Thyroid gland (tissue), 4 donors: ENCODE measurements around the gene WDR49. TPM values are rescaled to one million over a fixed set of nuclear protein-coding genes. Genes with fewer than 3 reads are reported as not detected.

Source experiments
- DNase-seq, 2 donors: peaks; one replicate each; pipeline ENCODE4 v3.0.0-alpha.2; 2019
- H3K27ac ChIP-seq, 3 donors: fragments of 200-600 bp; sonication (generic); 1 replicate in 2 of 3; 2 replicates in 1 of 3; pipeline ENCODE4 v1.5.1; 2016 to 2019; ENCODE audit warnings: mild to moderate bottlenecking in 1 of 3, moderate library complexity in 1 of 3
- H3K27me3 ChIP-seq: fragments of 200-600 bp; sonication (generic); one replicate; pipeline ENCODE4 v1.5.1; 2019
- H3K36me3 ChIP-seq, 2 donors: fragments of 200-600 bp; sonication (generic); one replicate each; pipeline ENCODE4 v1.5.1; 2016 to 2019
- H3K4me1 ChIP-seq, 2 donors: fragments of 200-600 bp; sonication (generic); one replicate each; pipeline ENCODE4 v1.5.1; 2017 to 2019
- H3K4me3 ChIP-seq, 3 donors: fragments of 200-600 bp; sonication (generic); replicated peaks in 1 of 3; 1 replicate in 2 of 3; 2 replicates in 1 of 3; pipeline ENCODE4 v1.5.1; 2016; ENCODE audit warnings: mild to moderate bottlenecking in 1 of 3
- H3K9me3 ChIP-seq: fragments of 200-600 bp; sonication (generic); one replicate; pipeline ENCODE4 v1.5.1; 2017
- POLR2A ChIP-seq, 2 donors: fragments of 450-650 bp; IDR thresholded peaks; one replicate each; pipeline ENCODE4 v1.6.1; 2017; ENCODE audit warnings: antibody characterized with exemption in 2 of 2, mild to moderate bottlenecking in 2 of 2, moderate library complexity in 1 of 2
- WGBS, 2 donors: methylation state at CpG; one replicate each; pipeline ENCODE4 v1.1.5; 2017; 5-methylcytosine and 5-hydroxymethylcytosine counted together
- intact Hi-C: fragments of 100-400 bp; cut with DNase I; formaldehyde crosslinking; loops from one replicate; pipeline ENCODE4 v1.15.1; 2023
- total RNA-seq, 4 donors: library from RNA; depleted of rRNA; stranded (reverse); fragments of >200 nt; gene quantifications; one replicate each; pipeline ENCODE4 v1.2.3, GENCODE V29; 2016
- TF ChIP-seq, protein P1 (sequence below), 6 experiments: fragments of 200-600 bp in 3 of 6; fragments of 450-650 bp in 3 of 6; sonication (generic) in 3 of 6; IDR thresholded peaks; one replicate each; pipeline ENCODE4 v1.5.1; 2016 to 2019; ENCODE audit warnings: antibody characterized with exemption in 6 of 6, mild to moderate bottlenecking in 2 of 6, inconsistent platforms in 1 of 6, moderate library complexity in 1 of 6

The WDR49 gene
- total RNA-seq, 4 donors from 2014 or later: 0.56 to 2.2 (median 1.6) TPM

DNA sequence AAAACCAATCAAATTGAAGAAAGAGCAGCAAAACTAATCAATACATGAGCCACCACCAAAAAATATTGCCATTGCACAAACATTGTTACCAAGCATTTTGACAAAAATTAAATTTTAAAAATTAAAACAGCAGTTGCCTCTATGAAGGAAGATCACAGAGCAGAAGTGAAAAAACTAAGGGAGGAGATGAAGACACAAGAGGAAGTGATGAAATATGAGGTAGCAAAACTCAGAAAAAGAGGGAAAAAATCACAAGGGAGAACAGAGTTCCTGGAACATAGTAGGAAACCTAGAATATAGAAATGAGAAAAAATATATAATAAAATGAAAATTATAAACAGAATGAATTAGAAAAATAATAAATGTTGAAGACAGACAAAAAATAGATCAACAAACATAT is 172.6 kb downstream of the WDR49 start:
- TF ChIP-seq POLR2A (IDR thresholded peaks at IDR 0.05): no peak
- TF ChIP-seq, protein P1, sequence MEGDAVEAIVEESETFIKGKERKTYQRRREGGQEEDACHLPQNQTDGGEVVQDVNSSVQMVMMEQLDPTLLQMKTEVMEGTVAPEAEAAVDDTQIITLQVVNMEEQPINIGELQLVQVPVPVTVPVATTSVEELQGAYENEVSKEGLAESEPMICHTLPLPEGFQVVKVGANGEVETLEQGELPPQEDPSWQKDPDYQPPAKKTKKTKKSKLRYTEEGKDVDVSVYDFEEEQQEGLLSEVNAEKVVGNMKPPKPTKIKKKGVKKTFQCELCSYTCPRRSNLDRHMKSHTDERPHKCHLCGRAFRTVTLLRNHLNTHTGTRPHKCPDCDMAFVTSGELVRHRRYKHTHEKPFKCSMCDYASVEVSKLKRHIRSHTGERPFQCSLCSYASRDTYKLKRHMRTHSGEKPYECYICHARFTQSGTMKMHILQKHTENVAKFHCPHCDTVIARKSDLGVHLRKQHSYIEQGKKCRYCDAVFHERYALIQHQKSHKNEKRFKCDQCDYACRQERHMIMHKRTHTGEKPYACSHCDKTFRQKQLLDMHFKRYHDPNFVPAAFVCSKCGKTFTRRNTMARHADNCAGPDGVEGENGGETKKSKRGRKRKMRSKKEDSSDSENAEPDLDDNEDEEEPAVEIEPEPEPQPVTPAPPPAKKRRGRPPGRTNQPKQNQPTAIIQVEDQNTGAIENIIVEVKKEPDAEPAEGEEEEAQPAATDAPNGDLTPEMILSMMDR (IDR thresholded peaks at IDR 0.05): no peak
- DNase-seq: no peak
- no peaks in the 10 kb centered on the region for H3K4me1 ChIP-seq
- intact Hi-C loops: no loop called here
- H3K27ac ChIP-seq: no peak overlapping the region
- no peaks in the 10 kb centered on the region for H3K36me3 ChIP-seq
- H3K4me3 ChIP-seq: no peak overlapping the region
- no peaks in the 10 kb centered on the region for H3K27me3 ChIP-seq
- H3K9me3 ChIP-seq: no peaks in the 10 kb centered on the region

DNA sequence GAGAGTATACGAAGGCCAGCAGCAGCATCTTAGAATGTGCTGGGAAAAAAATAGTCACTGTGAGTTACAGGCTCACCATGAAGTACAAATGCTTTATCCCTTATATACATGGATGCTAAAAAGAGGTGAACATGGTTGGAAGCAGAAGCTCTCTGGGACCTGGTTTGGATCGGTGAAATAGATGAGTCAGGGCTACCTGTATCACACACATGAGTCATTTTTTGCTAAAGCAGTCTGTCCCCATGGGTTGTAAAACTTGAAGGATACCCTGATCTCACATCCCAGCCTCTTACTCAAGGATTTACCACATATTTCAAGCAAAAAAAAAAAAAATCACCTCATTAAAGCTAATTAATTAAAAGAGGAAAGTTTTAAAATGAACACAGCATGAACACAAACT is 173.0 kb downstream of the WDR49 start:
- no peak for TF ChIP-seq POLR2A (IDR thresholded peaks at IDR 0.05)
- TF ChIP-seq, protein P1 (IDR thresholded peaks at IDR 0.05): no peak
- Histone ChIP-seq H3K36me3 (no peaks in the 10 kb centered on the region), H3K27ac (no peak overlapping the region), H3K4me1 (no peaks in the 10 kb centered on the region), H3K27me3 (no peaks in the 10 kb centered on the region), H3K9me3 (no peaks in the 10 kb centered on the region), H3K4me3 (no peak overlapping the region)
- 89 to 90% methylated on average over 2 of the region's 2 CpGs for WGBS, 2 donors
- intact Hi-C loops: no loop called here
- DNase-seq: no peak

DNA sequence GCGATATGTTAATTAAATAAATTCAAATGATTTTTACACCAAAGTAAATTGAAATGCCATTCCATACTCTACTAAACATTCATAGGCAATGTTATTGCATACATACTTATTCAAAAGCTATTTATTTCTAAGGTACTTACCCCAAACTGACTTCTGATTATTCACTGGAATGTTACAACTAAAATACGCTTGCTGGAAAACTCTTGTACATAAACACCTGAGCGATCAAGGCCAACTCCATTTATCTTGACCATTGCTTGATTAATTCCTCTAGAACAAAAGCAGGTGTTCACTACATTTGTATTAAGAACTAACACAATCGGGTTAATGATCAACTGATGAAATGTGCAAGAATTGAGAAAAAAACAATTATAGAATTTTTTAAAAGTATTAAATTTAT is 179.9 kb downstream of the WDR49 start, which contains the start of gene SERPINI2:
TSS of gene SERPINI2 (minus strand) at position 180 of the 400 bp plus-strand sequence. CDS start 2,208 bp downstream, outside the sequence.
- intact Hi-C loops: no loop called here
- no peaks in the 10 kb centered on the region for H3K4me1 ChIP-seq
- no peaks in the 10 kb centered on the region for H3K27me3 ChIP-seq
- H3K9me3 ChIP-seq: no peaks in the 10 kb centered on the region
- no peak within 1 kb of the TSS for H3K27ac ChIP-seq
- H3K36me3 ChIP-seq: no peaks in the 10 kb centered on the region
- TF ChIP-seq, protein P1 (IDR thresholded peaks at IDR 0.05): no peak
- no peak for TF ChIP-seq POLR2A (IDR thresholded peaks at IDR 0.05)
- H3K4me3 ChIP-seq: no peak within 1 kb of the TSS
- no peak for DNase-seq
- WGBS, 2 donors: 52 to 61% methylated on average over 4 of the region's 4 CpGs

DNA sequence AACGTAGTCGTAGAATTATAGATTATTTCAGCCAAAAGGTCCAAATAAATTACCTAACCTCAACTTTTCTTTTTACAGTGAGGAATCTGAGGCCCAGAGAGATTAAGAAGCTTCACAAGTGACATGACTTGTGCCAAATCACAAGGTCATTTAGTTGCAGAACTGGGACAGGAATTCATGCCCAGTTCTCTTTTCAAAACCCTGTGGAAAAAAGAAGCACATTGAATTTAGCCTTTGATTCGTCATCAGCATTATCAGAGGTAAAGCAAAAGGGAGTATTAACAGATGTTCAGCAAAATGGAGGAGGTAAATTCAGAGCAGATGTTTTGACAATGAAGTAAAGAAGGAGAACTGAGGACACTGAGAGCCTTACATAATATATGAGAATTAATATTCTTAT is 184.4 kb downstream of the WDR49 start:
- 82 to 87% methylated on average over 3 of the region's 3 CpGs for WGBS, 2 donors
- DNase-seq: no peak
- no peak overlapping the region for H3K4me3 ChIP-seq

DNA sequence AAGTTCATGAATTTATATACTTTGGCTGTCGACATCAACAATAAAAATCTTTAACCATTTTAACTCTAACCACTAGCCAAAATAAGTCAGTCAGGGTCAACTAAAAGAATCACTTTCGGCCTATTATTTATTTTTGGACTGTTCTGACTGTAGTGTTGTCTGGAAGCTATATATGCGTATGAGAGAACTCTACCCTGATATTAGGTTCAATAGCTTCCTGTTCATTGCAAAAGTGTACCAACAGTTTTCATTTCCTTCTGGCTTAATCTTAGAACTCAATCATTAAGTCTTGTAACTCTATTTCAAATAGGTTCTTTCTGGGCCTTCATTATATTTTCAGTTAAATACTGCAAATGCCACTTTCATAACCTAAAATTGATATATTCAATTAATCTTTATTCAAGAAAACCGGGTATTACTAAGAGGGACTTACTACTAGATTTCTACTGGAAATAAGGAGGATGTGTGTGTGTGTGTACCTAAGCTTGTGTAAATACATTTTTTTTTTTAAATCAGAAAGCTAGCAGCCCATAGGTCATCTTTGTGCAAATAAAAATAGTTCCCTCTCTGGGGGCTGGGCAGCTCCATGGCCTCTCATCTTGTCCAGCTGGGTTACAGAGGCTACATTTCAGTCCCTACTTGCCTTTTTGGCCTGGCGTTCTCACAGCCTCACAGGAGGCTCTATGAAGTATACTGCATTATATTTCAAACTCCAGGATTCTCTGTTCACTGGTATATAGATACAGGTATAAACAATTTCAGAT is 185.7 kb downstream of the WDR49 start:
- intact Hi-C loops: no loop called here
- 88 to 92% methylated on average over 5 of the region's 5 CpGs for WGBS, 2 donors
- no peak overlapping the region for H3K4me3 ChIP-seq
- TF ChIP-seq POLR2A (IDR thresholded peaks at IDR 0.05): no peak
- TF ChIP-seq, protein P1 (IDR thresholded peaks at IDR 0.05): no peak
- no peaks in the 10 kb centered on the region for H3K27me3 ChIP-seq
- no peak for DNase-seq
- H3K4me1 ChIP-seq: no peaks in the 10 kb centered on the region
- H3K9me3 ChIP-seq: no peaks in the 10 kb centered on the region
- no peak overlapping the region for H3K27ac ChIP-seq
- no peaks in the 10 kb centered on the region for H3K36me3 ChIP-seq

More for the DNA sequence above, 184.4 kb downstream of the WDR49 start:
- H3K4me1 ChIP-seq: no peaks in the 10 kb centered on the region
- H3K36me3 ChIP-seq: no peaks in the 10 kb centered on the region
- H3K9me3 ChIP-seq: no peaks in the 10 kb centered on the region
- TF ChIP-seq, protein P1 (IDR thresholded peaks at IDR 0.05): no peak
- TF ChIP-seq POLR2A (IDR thresholded peaks at IDR 0.05): no peak
- no peaks in the 10 kb centered on the region for H3K27me3 ChIP-seq
- no peak overlapping the region for H3K27ac ChIP-seq
- intact Hi-C loops: no loop called here
